Hematopoietic multipotent progenitor cell treated with erythropoietin and hydrocortisone succinate and interleukin-3 and kit ligand, for 8 days (in vitro differentiated cells): Measurements from ENCODE around the gene PDPK1.
A peak's percentile ranks its signal among the peaks of the same experiment; 100 is the strongest.

ENCODE experiments used
- DNase-seq: peaks from one replicate; pipeline ENCODE4 v3.0.0-alpha.2; 2015

Gene PDPK1

GRCh38 chr16:2537451-2538379, at the start of gene PDPK1:
PDPK1 (plus strand) TSS chr16:2538021; CDS start chr16:2538113, 92 bp downstream.
- peak; percentile 94 for DNase-seq

DNA sequence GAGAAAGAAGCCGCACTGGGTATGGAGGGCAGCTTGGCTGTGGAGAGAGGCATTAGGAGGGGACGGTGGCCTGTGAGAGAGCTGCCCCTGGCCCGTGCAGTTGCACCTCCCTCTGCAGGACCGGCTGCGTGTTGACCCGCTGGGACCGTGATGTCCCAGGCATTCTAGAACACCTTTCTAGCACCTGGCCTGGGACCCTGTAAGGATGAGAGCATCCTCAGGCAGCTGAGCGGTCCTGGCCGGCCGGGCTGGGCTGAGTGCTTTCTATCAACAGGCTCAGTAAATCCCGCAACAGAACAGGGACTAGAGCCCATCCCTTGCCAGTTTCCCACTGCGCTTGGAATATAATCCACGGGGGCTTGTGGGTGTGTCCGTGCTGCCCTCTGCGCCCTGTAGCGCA, 48.2 kb upstream of the PDPK1 start:
- DNase-seq, result no peak

- DNase-seq, result no peak
Observed at GRCh38 chr16:2490190-2491105, 47.4 kb upstream of the PDPK1 start.

DNA sequence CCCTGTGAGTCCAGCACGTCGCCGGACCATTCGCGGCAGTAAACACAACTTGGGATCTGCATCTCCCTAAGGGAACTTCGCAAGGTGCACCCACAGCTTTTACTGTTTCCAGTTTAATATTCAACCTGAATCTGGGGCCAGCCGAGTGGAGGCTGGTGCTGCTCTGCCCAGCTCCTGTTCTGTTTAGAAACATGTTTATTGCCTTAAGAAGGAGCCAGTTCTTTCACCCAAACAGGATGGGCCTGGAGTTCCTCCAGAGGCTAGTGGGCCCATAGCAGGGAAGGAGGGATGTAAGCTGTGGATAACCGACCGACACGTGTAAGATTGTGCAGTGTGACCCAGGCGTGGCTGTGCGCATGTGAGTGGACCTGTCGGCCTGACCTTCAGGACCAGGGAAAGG, 45.5 kb upstream of the PDPK1 start:
- no peak for DNase-seq

DNA sequence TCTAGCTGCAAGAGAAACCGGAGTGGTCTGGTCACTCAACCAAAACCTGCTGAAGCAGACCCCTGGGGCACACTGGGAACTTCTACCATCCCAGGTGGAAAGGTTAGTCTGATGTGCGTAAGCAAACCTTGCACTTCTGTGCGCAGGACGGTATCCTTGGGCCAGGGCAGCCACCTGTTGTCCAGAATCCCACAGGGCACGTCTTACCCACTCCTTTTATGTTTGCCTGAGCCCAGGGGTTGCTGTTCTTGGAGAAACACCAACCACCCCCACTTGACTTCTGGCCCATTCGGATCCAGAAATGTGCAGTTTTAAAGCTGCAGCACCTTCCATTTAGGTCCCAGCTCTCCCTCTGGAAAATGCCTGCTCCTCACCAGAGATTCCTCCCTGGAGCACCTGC, 44.2 kb upstream of the PDPK1 start:
- DNase-seq, result no peak

DNA sequence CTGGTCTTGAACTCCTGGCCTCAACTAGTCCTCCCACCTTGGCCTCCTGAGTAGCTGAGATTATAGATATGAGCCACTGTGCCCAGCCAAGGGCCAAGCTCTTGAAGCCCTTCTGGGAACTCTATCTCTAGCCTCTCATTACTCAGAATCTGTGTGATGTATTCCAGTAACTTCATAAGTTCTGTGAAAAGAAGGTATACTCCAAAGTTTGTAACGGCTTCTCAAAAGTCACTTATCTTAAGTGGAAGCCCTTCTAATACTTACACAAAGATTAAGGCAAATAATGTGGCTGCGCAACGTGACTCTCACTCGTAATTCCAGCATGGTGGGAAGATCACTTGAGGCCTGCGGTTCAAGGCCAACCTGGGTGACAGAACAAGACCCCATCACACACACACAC, 43.2 kb upstream of the PDPK1 start:
- DNase-seq, result peak; percentile 74

GRCh38 chr16:2495041-2495440, 42.8 kb upstream of the PDPK1 start:
- no peak for DNase-seq

- no peak for DNase-seq
Observed at GRCh38 chr16:2496223-2497115, 41.4 kb upstream of the PDPK1 start.

GRCh38 chr16:2497116-2497630, 40.6 kb upstream of the PDPK1 start:
- peak; percentile 47 for DNase-seq

DNA sequence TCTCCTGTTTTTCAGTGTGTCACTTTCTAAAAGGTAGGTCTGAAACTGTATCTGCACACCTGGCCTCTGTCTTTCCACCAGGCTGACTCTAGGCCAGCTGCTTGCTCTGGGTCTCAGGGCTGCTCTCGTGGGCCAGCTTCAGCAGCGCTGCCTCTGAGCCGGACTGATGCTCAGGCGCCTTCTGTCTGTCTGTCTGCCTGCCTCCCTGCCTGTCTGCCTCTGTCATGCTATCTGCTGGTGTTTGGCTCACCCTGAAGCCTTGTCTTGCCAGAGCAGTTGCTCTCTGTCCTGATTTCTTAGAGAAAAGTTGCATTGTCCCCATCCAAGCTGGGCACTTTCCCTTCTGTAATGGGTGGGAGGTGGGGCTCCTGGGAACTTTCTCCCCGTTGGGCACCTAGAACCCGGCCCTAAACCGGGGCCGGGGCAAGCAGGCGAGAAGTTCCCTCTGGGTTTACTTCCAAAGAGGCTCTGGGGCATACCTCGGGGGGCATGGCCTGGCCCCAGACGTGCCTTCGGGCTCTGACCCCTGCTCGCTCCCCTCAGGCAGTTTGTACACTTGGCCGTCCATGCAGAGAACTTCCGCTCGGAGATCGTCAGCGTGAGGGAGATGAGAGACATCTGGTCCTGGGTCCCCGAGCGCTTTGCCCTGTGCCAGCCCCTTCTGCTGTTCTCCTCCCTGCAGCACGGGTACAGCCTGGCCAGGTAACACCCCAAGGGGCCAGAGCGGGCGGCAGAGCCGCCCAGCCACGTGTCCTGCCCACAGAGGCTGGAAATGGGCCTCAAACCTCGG, 39.9 kb upstream of the PDPK1 start:
- DNase-seq, result no peak

- no peak for DNase-seq
Observed at GRCh38 chr16:2498531-2499253, 39.1 kb upstream of the PDPK1 start.

DNA sequence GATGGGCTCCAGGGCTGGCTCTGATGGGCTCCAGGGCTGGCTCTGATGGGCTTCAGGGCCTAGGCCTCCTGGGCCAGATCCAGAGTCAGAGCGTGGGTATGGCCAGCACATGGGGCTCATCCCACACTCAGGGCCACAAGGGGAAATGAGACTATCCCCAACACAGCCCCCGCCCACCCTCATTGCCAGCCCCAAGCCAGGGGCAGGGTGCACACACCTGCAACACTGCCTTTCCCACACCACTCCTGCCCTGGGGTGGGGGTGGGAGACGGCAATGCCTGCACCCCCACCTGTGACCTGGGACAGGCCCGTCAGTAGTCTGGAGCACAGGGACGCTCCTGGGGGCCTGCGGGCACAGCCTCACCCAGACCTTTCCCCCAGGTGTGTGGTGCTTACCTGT, 38.4 kb upstream of the PDPK1 start:
- DNase-seq, result no peak

DNA sequence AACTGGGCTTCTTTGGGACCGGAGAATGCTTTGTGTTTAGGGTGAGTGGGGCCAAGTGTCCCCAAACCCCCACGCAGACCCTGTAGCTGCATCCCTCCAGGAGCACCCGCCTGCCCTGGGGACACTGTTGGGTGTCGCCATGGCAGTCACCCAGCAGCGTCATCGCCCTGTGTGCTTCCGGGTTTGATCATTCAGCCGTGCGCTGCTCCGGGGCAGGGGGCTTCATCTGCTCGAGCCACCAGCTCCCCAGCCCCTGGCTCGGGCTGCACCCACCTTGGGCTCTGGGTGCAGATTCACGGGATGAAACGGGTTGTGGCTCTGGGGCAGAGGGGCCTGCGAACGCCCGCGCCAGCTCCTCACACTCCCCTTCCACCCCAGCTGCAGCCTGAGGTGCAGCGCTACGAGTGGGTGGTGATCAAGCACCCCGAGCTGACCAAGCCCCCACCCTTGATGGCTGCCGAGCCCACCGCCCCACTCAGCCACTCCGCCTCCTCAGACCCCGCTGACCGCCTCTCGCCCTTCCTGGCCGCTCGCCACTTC, 37.9 kb upstream of the PDPK1 start:
- DNase-seq, result no peak

DNA sequence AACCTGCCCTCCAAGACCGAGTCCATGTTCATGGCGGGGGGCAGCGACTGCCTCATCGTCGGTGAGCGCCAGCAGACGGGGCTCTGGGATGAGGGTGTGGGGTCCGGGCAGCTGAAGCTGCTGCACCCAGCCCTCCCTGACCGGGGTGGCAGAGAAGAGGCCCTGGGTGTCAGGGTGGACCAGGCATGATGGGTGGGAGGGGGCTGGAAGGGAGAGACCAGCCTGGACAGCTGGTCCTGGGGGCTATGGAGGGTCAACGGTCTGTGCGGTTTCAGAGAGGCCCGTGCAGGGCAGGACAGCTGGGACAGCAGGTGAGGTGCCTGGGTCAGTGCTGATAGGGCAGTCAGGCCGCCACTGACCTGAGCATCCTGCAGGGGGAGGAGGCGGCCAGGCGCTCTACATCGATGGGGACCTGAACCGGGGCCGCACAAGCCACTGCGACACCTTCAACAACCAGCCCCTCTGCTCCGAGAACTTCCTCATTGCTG, 37.3 kb upstream of the PDPK1 start:
- no peak for DNase-seq

DNA sequence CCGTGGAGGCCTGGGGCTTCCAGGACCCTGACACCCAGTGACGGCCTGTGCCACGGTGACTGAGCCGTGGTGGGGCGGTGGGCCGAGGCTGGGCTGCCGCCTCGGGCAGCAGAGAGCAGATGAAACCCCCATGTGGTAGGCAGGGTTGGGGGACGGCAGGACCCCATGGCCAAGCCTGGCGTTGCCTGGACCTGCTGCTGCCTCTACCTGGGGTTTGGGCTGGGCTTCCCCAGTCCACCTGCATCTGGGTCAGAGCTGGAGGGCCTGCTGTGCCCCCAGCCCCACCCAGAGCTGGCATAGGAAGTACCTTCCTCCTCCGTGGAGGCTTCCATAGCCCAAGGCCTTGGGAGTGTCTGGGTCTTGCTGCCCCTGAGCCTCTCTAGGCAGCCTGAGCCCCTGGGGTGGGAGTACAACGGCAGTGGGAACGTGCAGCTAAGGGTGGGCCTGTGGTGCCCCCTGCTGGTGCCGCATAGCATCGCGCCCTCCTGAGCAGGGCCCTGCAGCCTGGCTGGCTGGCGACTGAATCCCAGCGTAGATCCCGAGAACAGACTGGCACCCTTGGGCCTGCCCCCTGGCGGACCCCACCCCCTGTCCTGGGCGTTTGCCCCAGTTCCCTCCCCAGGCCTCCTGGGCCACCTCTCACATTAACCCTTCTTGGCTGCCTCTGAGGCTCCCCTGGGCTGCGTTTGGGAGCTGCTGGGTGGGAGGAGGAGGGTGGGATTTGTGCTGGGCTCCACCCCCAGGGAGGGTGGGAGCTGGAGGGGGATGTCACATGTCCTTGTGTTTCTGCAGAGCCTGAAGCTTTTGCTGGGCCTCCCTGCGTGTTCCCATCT, 36.7 kb upstream of the PDPK1 start:
- peak; percentile 78 for DNase-seq

GRCh38 chr16:2501946-2502895, 35.6 kb upstream of the PDPK1 start:
- no peak for DNase-seq

DNA sequence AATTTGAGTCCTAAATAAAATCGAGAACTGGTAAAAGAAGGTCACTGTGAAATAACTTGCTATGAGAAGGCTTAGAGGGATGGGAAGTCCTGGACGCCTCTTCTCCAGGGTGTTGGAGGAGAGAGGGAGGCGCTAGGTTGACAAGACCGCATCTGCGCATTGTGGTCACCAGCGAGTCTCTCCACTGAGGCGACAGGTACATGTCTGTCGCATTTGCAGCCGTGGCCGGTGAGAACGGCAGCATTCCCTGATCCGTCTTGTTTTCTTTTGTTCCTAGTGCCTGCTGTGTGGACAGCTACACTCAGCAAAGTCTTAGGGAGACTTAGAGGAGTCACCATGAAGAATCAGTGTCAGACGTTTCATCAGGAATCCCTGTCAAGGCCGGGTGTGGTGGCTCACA, 32.1 kb upstream of the PDPK1 start:
- DNase-seq, result no peak

GRCh38 chr16:2507052-2507659, 30.7 kb upstream of the PDPK1 start:
- DNase-seq, result peak; percentile 26
